SH-SY5Y (cell line): ENCODE results near the gene PLS1.

Source experiments
- GATA2 ChIP-seq: IDR thresholded peaks from 2 replicates; pipeline ENCODE4 v1.6.1; 2011; ENCODE audit warnings: mild to moderate bottlenecking, low read depth, low read length
- GATA3 ChIP-seq: IDR thresholded peaks from 2 replicates; pipeline ENCODE4 v1.6.1; 2011; ENCODE audit warnings: low read depth, mild to moderate bottlenecking, low read length, moderate library complexity

GRCh38 chr3:142609136-142609535, 12.9 kb downstream of the PLS1 start:
- TF ChIP-seq GATA3 (no peak), GATA2 (no peak)
